ENCODE measurements around the gene SDR42E2. TPM values are rescaled to one million over a fixed set of nuclear protein-coding genes. Genes with fewer than 3 reads are reported as not detected.

SDR42E2 gene
- polyA plus RNA-seq, 1 of the 3 experiments (the other 2 are of a cell fraction) = not detected

DNA sequence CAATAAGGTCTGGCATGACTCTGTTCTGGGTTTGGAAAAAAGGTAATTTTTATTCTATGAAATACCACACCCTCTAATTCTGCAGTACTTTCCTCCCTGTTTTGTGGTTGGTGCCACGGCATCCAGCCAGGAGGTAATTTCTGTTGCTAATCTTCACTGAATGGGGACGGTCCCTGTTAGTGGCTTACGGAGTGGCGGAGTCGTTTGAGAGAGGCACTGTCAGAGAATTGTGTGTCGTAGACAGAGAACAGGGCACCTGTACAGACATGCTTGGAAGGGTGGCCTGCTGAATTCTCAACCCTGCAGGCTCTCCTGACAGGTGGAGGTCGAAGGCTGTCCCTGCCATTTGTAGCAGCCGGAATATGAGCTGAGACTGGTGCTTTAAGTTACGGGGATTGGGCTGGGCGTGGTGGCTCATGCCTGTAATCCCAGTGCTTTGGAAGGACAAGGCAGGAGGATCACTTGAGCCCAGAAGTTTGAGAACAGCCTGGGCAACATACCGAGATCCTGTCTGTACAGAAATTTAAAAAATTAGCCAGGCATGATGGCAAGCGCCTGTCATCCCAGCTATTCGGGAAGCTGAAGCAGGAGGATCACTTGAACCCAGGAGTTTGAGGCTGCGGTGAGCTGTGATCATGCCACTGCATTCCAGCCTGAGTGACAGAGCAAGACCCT is 77.0 kb downstream of the SDR42E2 start:
- CTCF ChIA-PET = interaction anchor here (0.7 kb wide), 1 partner anchor 19 kb away, joined by 3 read pairs; no protein-coding TSS in a partner anchor
- POLR2A ChIA-PET = no interaction called here
- DNase-seq = no peak

DNA sequence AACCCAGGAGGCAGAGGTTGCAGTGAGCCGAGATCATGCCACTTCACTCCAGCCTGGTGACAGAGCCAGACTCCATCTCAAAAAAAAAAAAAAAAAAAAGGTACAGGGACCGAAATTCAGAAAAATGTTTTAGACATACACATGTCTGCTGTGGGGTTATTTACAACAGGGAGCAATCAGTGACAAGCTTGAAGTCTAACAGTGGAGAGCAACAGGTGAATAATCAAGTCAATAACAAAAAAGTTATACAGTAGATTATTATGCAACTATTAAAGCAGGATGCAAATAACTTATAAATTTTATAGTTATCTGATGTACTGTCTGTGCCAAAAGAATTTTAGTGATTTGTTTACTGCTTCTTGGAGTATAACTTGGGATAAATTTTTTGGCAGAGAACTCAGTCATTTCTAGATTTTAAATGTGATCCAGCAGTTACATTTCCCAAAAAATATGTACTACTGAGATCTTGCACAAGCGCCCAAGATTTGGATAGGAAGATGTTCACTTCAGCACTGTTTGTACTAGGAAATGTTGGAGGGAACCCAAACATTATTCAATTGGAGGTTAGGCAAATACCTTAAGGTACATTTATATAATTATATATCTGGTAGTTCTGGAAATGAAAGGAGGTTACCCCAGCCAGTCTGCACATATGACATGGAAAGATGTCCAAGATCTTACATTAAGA is 77.9 kb downstream of the SDR42E2 start:
- TF ChIP-seq TEAD4 (IDR thresholded peaks at IDR 0.05; ENCODE audit: borderline replicate concordance, insufficient read depth) = no peak
- TF ChIP-seq, protein P1, sequence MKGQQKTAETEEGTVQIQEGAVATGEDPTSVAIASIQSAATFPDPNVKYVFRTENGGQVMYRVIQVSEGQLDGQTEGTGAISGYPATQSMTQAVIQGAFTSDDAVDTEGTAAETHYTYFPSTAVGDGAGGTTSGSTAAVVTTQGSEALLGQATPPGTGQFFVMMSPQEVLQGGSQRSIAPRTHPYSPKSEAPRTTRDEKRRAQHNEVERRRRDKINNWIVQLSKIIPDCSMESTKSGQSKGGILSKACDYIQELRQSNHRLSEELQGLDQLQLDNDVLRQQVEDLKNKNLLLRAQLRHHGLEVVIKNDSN (IDR thresholded peaks at IDR 0.05; ENCODE audit: borderline replicate concordance, low read depth) = no peak
- no peak for TF ChIP-seq CHD2 (IDR thresholded peaks at IDR 0.05; ENCODE audit: low read length, partially characterized antibody)
- TF ChIP-seq MXI1 (IDR thresholded peaks at IDR 0.05; ENCODE audit: low read depth, low read length) = no peak
- no peak for TF ChIP-seq MEF2A (IDR thresholded peaks at IDR 0.05; ENCODE audit: borderline replicate concordance, low read depth)
- TF ChIP-seq, protein P2, sequence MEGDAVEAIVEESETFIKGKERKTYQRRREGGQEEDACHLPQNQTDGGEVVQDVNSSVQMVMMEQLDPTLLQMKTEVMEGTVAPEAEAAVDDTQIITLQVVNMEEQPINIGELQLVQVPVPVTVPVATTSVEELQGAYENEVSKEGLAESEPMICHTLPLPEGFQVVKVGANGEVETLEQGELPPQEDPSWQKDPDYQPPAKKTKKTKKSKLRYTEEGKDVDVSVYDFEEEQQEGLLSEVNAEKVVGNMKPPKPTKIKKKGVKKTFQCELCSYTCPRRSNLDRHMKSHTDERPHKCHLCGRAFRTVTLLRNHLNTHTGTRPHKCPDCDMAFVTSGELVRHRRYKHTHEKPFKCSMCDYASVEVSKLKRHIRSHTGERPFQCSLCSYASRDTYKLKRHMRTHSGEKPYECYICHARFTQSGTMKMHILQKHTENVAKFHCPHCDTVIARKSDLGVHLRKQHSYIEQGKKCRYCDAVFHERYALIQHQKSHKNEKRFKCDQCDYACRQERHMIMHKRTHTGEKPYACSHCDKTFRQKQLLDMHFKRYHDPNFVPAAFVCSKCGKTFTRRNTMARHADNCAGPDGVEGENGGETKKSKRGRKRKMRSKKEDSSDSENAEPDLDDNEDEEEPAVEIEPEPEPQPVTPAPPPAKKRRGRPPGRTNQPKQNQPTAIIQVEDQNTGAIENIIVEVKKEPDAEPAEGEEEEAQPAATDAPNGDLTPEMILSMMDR (IDR thresholded peaks at IDR 0.05) = no peak
- H2AFZ ChIP-seq (ENCODE audit: low read depth) = no peak overlapping the region
- H4K20me1 ChIP-seq (ENCODE audit: insufficient read depth) = no peaks in the 10 kb centered on the region
- H3K27me3 ChIP-seq (ENCODE audit: insufficient read depth) = no peaks in the 10 kb centered on the region
- DNase-seq = no peak
- H3K4me2 ChIP-seq = no peak overlapping the region
- CTCF ChIA-PET = interaction anchor here (0.7 kb wide), 1 partner anchor 20 kb away, joined by 3 read pairs; no protein-coding TSS in a partner anchor
- no peak overlapping the region for H3K27ac ChIP-seq (ENCODE audit: low read depth in 2 of 2, low read length in 1 of 2)
- H3K36me3 ChIP-seq (replicated peaks in 1 of 2; ENCODE audit: control insufficient read depth in 1 of 2, insufficient read depth in 2 of 2, low read length in 1 of 2) = peaks cover 0 to 6% of the 10 kb centered on the region in 2 experiments
- no peak overlapping the region for H3K9ac ChIP-seq
- no peaks in the 10 kb centered on the region for H3K9me2 ChIP-seq
- 85% methylated on average over 3 of the region's 3 CpGs for WGBS (ENCODE audit: low lambda C conversion rate)
- POLR2A ChIA-PET = no interaction called here
- H3K4me3 ChIP-seq (ENCODE audit: low read depth in 2 of 2, low read length in 1 of 2) = no peak overlapping the region
- no peaks in the 10 kb centered on the region for H3K4me1 ChIP-seq (ENCODE audit: control insufficient read depth in 1 of 2, insufficient read depth in 2 of 2, low read depth in 1 of 2, low read length in 1 of 2)
- H3K9me3 ChIP-seq = no peaks in the 10 kb centered on the region
- H3K79me2 ChIP-seq (ENCODE audit: insufficient read depth) = peaks cover 3% of the 10 kb centered on the region; the same call in 1 of the 2 replicates
- peaks cover 4% of the 10 kb centered on the region for H3F3A ChIP-seq (replicated peaks; ENCODE audit: insufficient read depth)

More for the DNA sequence above, 77.0 kb downstream of the SDR42E2 start:
- Histone ChIP-seq H3F3A (replicated peaks; ENCODE audit: insufficient read depth) (peaks cover 4% of the 10 kb centered on the region), H4K20me1 (ENCODE audit: insufficient read depth) (no peaks in the 10 kb centered on the region), H3K4me3 (ENCODE audit: low read depth in 2 of 2, low read length in 1 of 2) (no peak overlapping the region), H3K36me3 (replicated peaks in 1 of 2; ENCODE audit: control insufficient read depth in 1 of 2, insufficient read depth in 2 of 2, low read length in 1 of 2) (no peaks in the 10 kb centered on the region), H3K9me3 (no peaks in the 10 kb centered on the region), H3K79me2 (ENCODE audit: insufficient read depth) (peaks cover 3% of the 10 kb centered on the region), H3K9ac (no peak overlapping the region), H3K4me1 (ENCODE audit: control insufficient read depth in 1 of 2, insufficient read depth in 2 of 2, low read depth in 1 of 2, low read length in 1 of 2) (no peaks in the 10 kb centered on the region), H3K9me2 (no peaks in the 10 kb centered on the region), H3K27me3 (ENCODE audit: insufficient read depth) (no peaks in the 10 kb centered on the region), H3K27ac (ENCODE audit: low read depth in 2 of 2, low read length in 1 of 2) (no peak overlapping the region), H2AFZ (ENCODE audit: low read depth) (no peak overlapping the region), H3K4me2 (no peak overlapping the region)
- WGBS (ENCODE audit: low lambda C conversion rate) = 94% methylated on average over 11 of the region's 14 CpGs
- TF ChIP-seq CHD2 (IDR thresholded peaks at IDR 0.05; ENCODE audit: low read length, partially characterized antibody) (no peak), FOXM1 (IDR thresholded peaks at IDR 0.05; ENCODE audit: low read depth) (no peak), SIN3A (IDR thresholded peaks at IDR 0.05; ENCODE audit: borderline replicate concordance, low read depth, low read length) (no peak)
- TF ChIP-seq, protein P3, sequence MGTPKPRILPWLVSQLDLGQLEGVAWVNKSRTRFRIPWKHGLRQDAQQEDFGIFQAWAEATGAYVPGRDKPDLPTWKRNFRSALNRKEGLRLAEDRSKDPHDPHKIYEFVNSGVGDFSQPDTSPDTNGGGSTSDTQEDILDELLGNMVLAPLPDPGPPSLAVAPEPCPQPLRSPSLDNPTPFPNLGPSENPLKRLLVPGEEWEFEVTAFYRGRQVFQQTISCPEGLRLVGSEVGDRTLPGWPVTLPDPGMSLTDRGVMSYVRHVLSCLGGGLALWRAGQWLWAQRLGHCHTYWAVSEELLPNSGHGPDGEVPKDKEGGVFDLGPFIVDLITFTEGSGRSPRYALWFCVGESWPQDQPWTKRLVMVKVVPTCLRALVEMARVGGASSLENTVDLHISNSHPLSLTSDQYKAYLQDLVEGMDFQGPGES (IDR thresholded peaks at IDR 0.05; ENCODE audit: low read depth, low read length) = no peak

Other genes starting within 250 kb of the SDR42E2 start
- gene UQCRC2, start 209.1 kb upstream of the SDR42E2 start, polyA plus RNA-seq (2012; rRNA removed) = 155 and 220 TPM in 2 replicates
- not detected in 2 replicates for gene PDZD9, start 161.4 kb upstream of the SDR42E2 start, polyA plus RNA-seq (2012; rRNA removed)
- 8.0 and 10.0 TPM in 2 replicates for gene MOSMO, start 154.4 kb upstream of the SDR42E2 start, polyA plus RNA-seq (2012; rRNA removed)
- not detected in 2 replicates for gene VWA3A, start 70.0 kb upstream of the SDR42E2 start, polyA plus RNA-seq (2012; rRNA removed)
- 8.0 and 10.4 TPM in 2 replicates for gene EEF2K, start 43.8 kb downstream of the SDR42E2 start, polyA plus RNA-seq (2012; rRNA removed)
- gene POLR3E, start 134.9 kb downstream of the SDR42E2 start, polyA plus RNA-seq (2012; rRNA removed) = 57.4 and 59.6 TPM in 2 replicates
- 30.3 and 38.1 TPM in 2 replicates for gene CDR2, start 212.1 kb downstream of the SDR42E2 start, polyA plus RNA-seq (2012; rRNA removed)

All from SK-N-SH (cell line).